B cell (primary cell): ENCODE results near the gene RRP36. TPM values are rescaled to one million over a fixed set of nuclear protein-coding genes. Genes with fewer than 3 reads are reported as not detected.

Experiments used
- ATAC-seq: fragments of 200-7000 bp; cut with Tn5 transposase; one replicate; pipeline ENCODE4 v1.10.0; 2021; ENCODE audit warnings: low read depth, mild to moderate bottlenecking, moderate number of reproducible peaks, moderate library complexity
- CTCF ChIA-PET: fragments of 350-600 bp; sonication (Branson Sonifier 250); formaldehyde crosslinking; loops from one replicate; lab custom pipeline; 2021; ENCODE audit warnings: antibody characterized with exemption, inconsistent platforms; lab: Charles Lee
- POLR2A ChIA-PET: fragments of 350-600 bp; sonication (Branson Sonifier 250); formaldehyde crosslinking; loops from one replicate; lab custom pipeline; 2021; ENCODE audit warnings: antibody characterized with exemption; lab: Charles Lee
- DNase-seq: peaks from one replicate; pipeline ENCODE4 v3.0.0; 2013
- H2AFZ ChIP-seq: 2 replicates; pipeline ENCODE4 v1.6.1; 2012; ENCODE audit warnings: mild to moderate bottlenecking, low read depth, low read length; ENCODE audit not compliant: insufficient read depth, poor library complexity, severe bottlenecking
- H3K27ac ChIP-seq, 2 donors: 1 replicate in 1 of 2; 2 replicates in 1 of 2; pipeline ENCODE4 v1.5.1; 2012 to 2013; ENCODE audit warnings: low read length in 2 of 2, mild to moderate bottlenecking in 2 of 2, moderate library complexity in 1 of 2
- H3K27me3 ChIP-seq, 4 experiments: fragments of 200-600 bp in 1 of 4; sonication (generic) in 1 of 4; replicated peaks in 1 of 4; 1 replicate in 2 of 4; 2 replicates in 2 of 4; pipeline versions ENCODE4 v1.6.1 to v1.7.0; 2013 to 2016; ENCODE audit warnings: low read length in 3 of 4, mild to moderate bottlenecking in 2 of 4, mixed read lengths in 1 of 4, moderate library complexity in 1 of 4; ENCODE audit not compliant: insufficient read depth in 4 of 4, control insufficient read depth in 3 of 4; ENCODE audit errors: control extremely low read depth in 1 of 4
- H3K36me3 ChIP-seq, 2 experiments: replicated peaks in 1 of 2; 1 replicate in 1 of 2; 2 replicates in 1 of 2; pipeline versions ENCODE4 v1.6.1 to v1.7.1; 2013; ENCODE audit warnings: low read length in 1 of 2; ENCODE audit not compliant: insufficient read depth in 2 of 2, control insufficient read depth in 1 of 2; ENCODE audit errors: control extremely low read depth in 1 of 2, extremely low read depth in 1 of 2
- H3K4me1 ChIP-seq, 2 donors: fragments of 200-600 bp in 1 of 2; sonication (generic) in 1 of 2; 1 replicate in 1 of 2; 2 replicates in 1 of 2; pipeline versions ENCODE4 v1.5.1 to v1.6.1; 2013 to 2017; ENCODE audit warnings: low read length in 2 of 2; ENCODE audit not compliant: control insufficient read depth in 2 of 2, insufficient read depth in 2 of 2
- H3K4me2 ChIP-seq: replicated peaks from 2 replicates; pipeline ENCODE3; 2012; ENCODE audit warnings: mild to moderate bottlenecking, low read depth, low read length; ENCODE audit not compliant: poor library complexity, severe bottlenecking
- H3K4me3 ChIP-seq, 5 experiments: fragments of 200-600 bp in 1 of 5; sonication (generic) in 1 of 5; 1 replicate in 3 of 5; 2 replicates in 2 of 5; pipeline versions ENCODE4 v1.5.1 to v1.7.0; 2011 to 2016; ENCODE audit warnings: low read length in 4 of 5, mild to moderate bottlenecking in 4 of 5, low read depth in 2 of 5, control low read depth in 1 of 5, moderate library complexity in 1 of 5; ENCODE audit not compliant: insufficient read depth in 1 of 5; ENCODE audit errors: control extremely low read depth in 1 of 5, extremely low read depth in 1 of 5
- H3K79me2 ChIP-seq: fragments of 200-600 bp; sonication (generic); one replicate; pipeline ENCODE4 v1.6.0; 2016; ENCODE audit warnings: low read length; ENCODE audit not compliant: control insufficient read depth, insufficient read depth
- H3K9ac ChIP-seq: fragments of 200-600 bp; sonication (generic); 2 replicates; pipeline ENCODE4 v1.6.1; 2017; ENCODE audit warnings: mild to moderate bottlenecking, low read length, moderate library complexity
- H3K9me3 ChIP-seq, 3 donors: one replicate each; pipeline versions ENCODE4 v1.6.1 to v1.7.1; 2013; ENCODE audit warnings: low read length in 2 of 3; ENCODE audit not compliant: control insufficient read depth in 2 of 3, insufficient read depth in 1 of 3; ENCODE audit errors: control extremely low read depth in 1 of 3
- H4K20me1 ChIP-seq: 2 replicates; pipeline ENCODE4 v1.6.0; 2012; ENCODE audit warnings: mild to moderate bottlenecking, low read length; ENCODE audit not compliant: insufficient read depth, control insufficient read depth, poor library complexity, severe bottlenecking
- H3K27ac Mint-ChIP-seq: one replicate; pipeline ENCODE4 v1.8.0; 2021; ENCODE audit warnings: mixed read lengths
- H3K27me3 Mint-ChIP-seq: one replicate; pipeline ENCODE4 v1.8.0; 2021; ENCODE audit warnings: mixed read lengths
- H3K4me1 Mint-ChIP-seq: one replicate; pipeline ENCODE4 v1.8.0; 2021; ENCODE audit warnings: mixed read lengths
- H3K4me3 Mint-ChIP-seq: one replicate; pipeline ENCODE4 v1.8.0; 2021; ENCODE audit warnings: mixed read lengths
- H3K9me3 Mint-ChIP-seq: one replicate; pipeline ENCODE4 v1.8.0; 2022; ENCODE audit warnings: mixed read lengths; ENCODE audit not compliant: insufficient read depth
- EZH2 ChIP-seq: IDR thresholded peaks from 2 replicates; pipeline ENCODE4 v1.6.1; 2012; ENCODE audit warnings: borderline replicate concordance, low read depth, mild to moderate bottlenecking, moderate library complexity, low read length; ENCODE audit not compliant: insufficient read depth, poor library complexity, severe bottlenecking
- WGBS: methylation state at CpG from one replicate; pipeline ENCODE4 v1.1.5; 2013; ENCODE audit warnings: missing lambda C conversion rate; ENCODE audit not compliant: insufficient coverage; 5-methylcytosine and 5-hydroxymethylcytosine counted together
- intact Hi-C: fragments of 100-400 bp; cut with micrococcal nuclease; formaldehyde crosslinking; loops from one replicate; pipeline ENCODE4 v1.10.0; 2022
- polyA plus RNA-seq: library from polyadenylated mRNA; depleted of rRNA; stranded (reverse); fragments of >200 nt; gene quantifications from 2 replicates; pipeline ENCODE4 v1.2.3, GENCODE V29; 2012
- total RNA-seq, 2 donors: library from RNA; stranded (reverse); fragments of 120-200 nt in 1 of 2; gene quantifications; 1 replicate in 1 of 2; 2 replicates in 1 of 2; pipeline versions ENCODE4 v1.2.3 to v1.2.4, GENCODE V29; 2013 to 2022
- TF ChIP-seq, protein P1 (sequence below): fragments of 200-600 bp; IDR thresholded peaks from one replicate; pipeline ENCODE4 v1.8.0; 2022; ENCODE audit warnings: antibody characterized with exemption, mild to moderate bottlenecking

RRP36 gene
- total and polyA plus RNA-seq, 2 donors (not counting 1 experiment from before 2014, with no cell fraction given): 22.8 to 46.2 TPM

DNA sequence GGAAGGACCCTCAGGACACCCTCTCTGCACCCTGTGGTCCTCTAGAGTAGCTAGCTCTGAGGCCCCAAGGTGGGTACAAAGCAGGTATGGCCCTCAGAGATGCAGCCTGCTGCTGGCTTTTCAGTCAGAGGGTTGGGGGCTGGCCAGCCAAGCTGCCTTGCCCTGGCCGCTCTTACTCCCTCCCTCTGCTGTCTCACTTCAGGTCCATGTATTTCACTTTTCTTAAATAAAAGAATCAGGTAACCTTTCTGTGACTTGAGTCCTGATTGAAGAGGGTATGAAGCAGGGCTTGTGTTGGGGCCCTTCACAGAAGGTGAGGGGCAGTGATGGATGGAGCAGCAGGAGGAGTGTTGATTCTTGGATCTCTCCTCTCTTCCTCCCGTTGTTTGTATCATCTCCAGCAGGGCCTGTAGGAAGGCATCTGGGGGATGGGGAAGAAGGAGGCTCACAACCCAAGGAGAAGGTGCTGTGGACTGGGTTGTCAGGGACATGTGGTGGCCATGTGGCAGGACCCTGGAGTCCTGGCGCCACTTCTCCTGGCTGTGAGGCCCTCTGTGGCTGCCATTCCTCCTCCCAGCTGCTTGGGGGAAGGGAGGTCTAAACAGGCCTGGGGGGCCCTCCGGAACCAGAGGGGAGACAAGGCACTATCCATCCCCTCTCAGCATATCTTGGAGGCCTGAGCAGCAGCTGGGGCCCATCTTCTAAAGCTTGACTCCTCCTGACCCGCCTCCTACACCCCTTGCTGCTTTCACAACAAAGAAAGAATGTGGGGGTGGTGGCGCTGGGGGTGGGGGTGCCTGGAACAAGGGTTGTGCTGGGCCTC is 53.6 kb downstream of the RRP36 start:
- no peaks in the 10 kb centered on the region for H3K9me3 Mint-ChIP-seq
- no peak overlapping the region for H3K27ac Mint-ChIP-seq
- no peak overlapping the region for H3K9ac ChIP-seq
- intact Hi-C loops: no loop called here
- TF ChIP-seq EZH2: no peak
- TF ChIP-seq, protein P1, sequence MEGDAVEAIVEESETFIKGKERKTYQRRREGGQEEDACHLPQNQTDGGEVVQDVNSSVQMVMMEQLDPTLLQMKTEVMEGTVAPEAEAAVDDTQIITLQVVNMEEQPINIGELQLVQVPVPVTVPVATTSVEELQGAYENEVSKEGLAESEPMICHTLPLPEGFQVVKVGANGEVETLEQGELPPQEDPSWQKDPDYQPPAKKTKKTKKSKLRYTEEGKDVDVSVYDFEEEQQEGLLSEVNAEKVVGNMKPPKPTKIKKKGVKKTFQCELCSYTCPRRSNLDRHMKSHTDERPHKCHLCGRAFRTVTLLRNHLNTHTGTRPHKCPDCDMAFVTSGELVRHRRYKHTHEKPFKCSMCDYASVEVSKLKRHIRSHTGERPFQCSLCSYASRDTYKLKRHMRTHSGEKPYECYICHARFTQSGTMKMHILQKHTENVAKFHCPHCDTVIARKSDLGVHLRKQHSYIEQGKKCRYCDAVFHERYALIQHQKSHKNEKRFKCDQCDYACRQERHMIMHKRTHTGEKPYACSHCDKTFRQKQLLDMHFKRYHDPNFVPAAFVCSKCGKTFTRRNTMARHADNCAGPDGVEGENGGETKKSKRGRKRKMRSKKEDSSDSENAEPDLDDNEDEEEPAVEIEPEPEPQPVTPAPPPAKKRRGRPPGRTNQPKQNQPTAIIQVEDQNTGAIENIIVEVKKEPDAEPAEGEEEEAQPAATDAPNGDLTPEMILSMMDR: no peak
- peaks cover 14 to 15% of the 10 kb centered on the region in 2 donors for H3K4me1 ChIP-seq
- H3K79me2 ChIP-seq: no peaks in the 10 kb centered on the region
- ATAC-seq: no peak
- H3K4me2 ChIP-seq: no peak overlapping the region
- H3K27ac ChIP-seq: no peak overlapping the region
- ChIA-PET CTCF (no interaction called here), POLR2A (no interaction called here)
- H2AFZ ChIP-seq: no peak overlapping the region
- H4K20me1 ChIP-seq: no peaks in the 10 kb centered on the region
- peak overlapping the region; percentile 69 for H3K4me3 Mint-ChIP-seq
- peaks cover 0 to 4% (median 0%) of the 10 kb centered on the region in 3 donors for H3K9me3 ChIP-seq
- H3K4me1 Mint-ChIP-seq: peaks cover 12% of the 10 kb centered on the region
- peaks cover 26% of the 10 kb centered on the region for H3K27me3 Mint-ChIP-seq
- WGBS: 83% methylated on average over 1 of the region's 6 CpGs
- peaks cover 0 to 26% (median 10%) of the 10 kb centered on the region in 4 experiments for H3K27me3 ChIP-seq
- H3K4me3 ChIP-seq: no peak overlapping the region
- peaks cover 3 to 13% of the 10 kb centered on the region in 2 experiments for H3K36me3 ChIP-seq
- DNase-seq: no peak
